Hematopoietic multipotent progenitor cell treated with erythropoietin and hydrocortisone succinate and interleukin-3 and kit ligand, for 6 days (in vitro differentiated cells): ENCODE measurements around the gene DBX1.

Experiments
- DNase-seq: peaks from one replicate; pipeline ENCODE4 v3.0.0-alpha.2; 2015

DBX1 gene

GRCh38 chr11:20120134-20120925, 39.9 kb downstream of the DBX1 start:
- DNase-seq, result no peak

DNA sequence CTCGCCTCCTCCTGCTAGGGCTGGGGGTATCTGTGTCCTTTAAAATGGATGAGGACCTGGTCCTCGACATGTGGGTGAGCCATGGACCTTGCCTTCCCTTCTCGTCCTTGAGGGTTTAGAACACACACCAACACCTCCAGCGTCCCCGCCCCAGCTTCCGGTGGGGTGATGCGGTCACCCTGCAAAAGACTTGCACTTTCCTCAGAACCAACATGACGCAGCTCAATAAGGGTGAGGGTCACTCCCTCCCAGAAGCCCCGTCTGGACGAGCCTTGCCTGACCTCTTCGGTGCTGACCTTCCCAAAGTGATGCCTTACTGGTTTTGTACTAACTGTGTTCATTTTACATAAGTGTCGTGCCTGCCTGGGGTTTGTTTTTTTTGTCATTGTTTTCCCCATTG, 41.0 kb downstream of the DBX1 start:
- DNase-seq, result no peak

GRCh38 chr11:20118209-20118608, 42.1 kb downstream of the DBX1 start:
- DNase-seq, result no peak

- DNase-seq, result no peak
Observed at GRCh38 chr11:20117291-20117690, 43.0 kb downstream of the DBX1 start.

- no peak for DNase-seq
Observed at GRCh38 chr11:20116825-20117224, 43.5 kb downstream of the DBX1 start.

- DNase-seq, result no peak
Observed at GRCh38 chr11:20114588-20114987, 45.7 kb downstream of the DBX1 start.

- DNase-seq, result no peak
Observed at GRCh38 chr11:20113149-20113438, 47.2 kb downstream of the DBX1 start.

DNA sequence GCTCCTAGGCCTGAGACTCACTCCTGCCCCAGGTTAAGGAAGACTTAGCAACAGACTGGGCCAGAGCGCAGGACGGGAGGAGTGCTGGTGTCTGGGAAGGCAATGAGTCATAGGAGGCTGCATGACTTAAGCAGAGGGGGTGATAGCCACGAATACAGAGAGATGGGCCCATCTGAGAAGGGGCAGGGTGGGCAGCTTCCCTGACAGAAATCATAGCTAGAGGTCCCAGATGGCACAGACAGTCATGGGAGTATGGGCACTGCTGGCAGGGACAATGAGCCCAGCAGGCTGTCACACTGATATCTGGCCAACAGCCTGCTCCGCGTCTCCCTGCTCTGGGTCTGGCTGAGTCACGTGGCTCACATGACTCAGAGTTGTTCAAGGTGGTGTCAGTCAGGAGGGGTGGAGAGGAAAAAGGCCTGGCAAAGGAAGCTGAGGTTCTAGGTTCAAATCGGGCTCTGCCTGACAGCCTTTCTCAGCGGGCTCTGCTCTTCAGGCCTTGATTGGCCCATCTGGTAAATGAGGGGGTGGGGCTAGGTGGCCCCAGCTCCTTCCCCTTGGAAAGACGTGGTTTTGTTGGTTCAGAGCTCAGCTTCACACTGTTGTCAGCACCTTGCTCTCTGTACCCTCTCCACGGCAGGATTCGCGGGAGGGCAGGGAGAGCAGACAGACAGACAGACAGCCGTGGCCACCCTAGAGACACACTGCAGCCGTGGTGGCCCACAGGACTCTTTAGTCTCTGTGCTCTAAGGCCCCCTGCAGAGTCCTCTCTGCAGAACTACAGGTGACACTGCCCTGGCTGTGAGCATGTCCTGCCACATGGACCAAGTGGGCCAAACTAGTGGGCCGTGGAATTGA, 47.8 kb downstream of the DBX1 start:
- peak; percentile 88 for DNase-seq

DNA sequence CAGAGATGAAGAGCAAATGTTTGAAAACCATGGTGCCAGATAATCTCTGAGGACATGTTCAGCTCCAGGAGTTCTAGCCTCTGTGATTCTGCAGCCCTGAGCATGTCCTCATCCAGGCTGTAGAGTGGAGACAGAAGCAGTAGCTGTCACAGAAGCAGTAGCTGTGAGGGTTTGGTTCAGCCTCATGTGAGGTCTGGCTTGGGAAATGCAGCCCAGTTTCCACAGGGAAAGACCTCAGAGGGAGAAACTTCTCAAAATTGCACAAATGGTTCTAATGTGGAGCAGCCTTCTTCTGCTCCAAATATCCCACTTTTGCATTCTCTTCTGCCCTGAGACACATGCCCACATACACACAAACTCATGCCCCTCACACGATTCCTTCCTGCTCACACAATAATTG, 48.4 kb downstream of the DBX1 start:
- no peak for DNase-seq

GRCh38 chr11:20110908-20111669, 49.2 kb downstream of the DBX1 start:
- peak; percentile 82 for DNase-seq

GRCh38 chr11:20109731-20110445, 50.4 kb downstream of the DBX1 start:
- DNase-seq, result no peak
